Esophagus muscularis mucosa (tissue), 4 donors: ENCODE data around the gene GSTO1. TPM values are rescaled to one million over a fixed set of nuclear protein-coding genes. Genes with fewer than 3 reads are reported as not detected.

Experiments
- DNase-seq: peaks from one replicate; pipeline ENCODE4 v3.0.0-alpha.2; 2017; ENCODE audit errors: extremely low spot score
- H3K27ac ChIP-seq, 4 donors: fragments of 200-600 bp; sonication (generic); replicated peaks in 1 of 4; 1 replicate in 3 of 4; 2 replicates in 1 of 4; pipeline ENCODE4 v1.5.1; 2016 to 2019; ENCODE audit warnings: mild to moderate bottlenecking in 1 of 4
- H3K27me3 ChIP-seq, 4 donors: fragments of 200-600 bp; sonication (generic); one replicate each; pipeline versions ENCODE4 v1.5.1 to v1.6.0; 2016 to 2019
- H3K36me3 ChIP-seq, 4 donors: fragments of 200-600 bp; sonication (generic); one replicate each; pipeline ENCODE4 v1.5.1; 2016 to 2019
- H3K4me1 ChIP-seq, 4 donors: fragments of 200-600 bp; sonication (generic); one replicate each; pipeline ENCODE4 v1.5.1; 2016 to 2019
- H3K4me3 ChIP-seq, 4 donors: fragments of 200-600 bp; sonication (generic); 1 replicate in 2 of 4; 2 replicates in 2 of 4; pipeline ENCODE4 v1.5.1; 2016 to 2019; ENCODE audit warnings: mild to moderate bottlenecking in 4 of 4, moderate library complexity in 1 of 4
- H3K9me3 ChIP-seq, 4 donors: fragments of 200-600 bp; sonication (generic); 1 replicate in 3 of 4; 2 replicates in 1 of 4; pipeline ENCODE4 v1.5.1; 2016 to 2019
- EP300 ChIP-seq: sonication (generic); formaldehyde crosslinking; IDR thresholded peaks from one replicate; pipeline ENCODE4 v1.6.1; 2017; ENCODE audit warnings: antibody characterized with exemption
- POLR2A ChIP-seq: fragments of 450-650 bp; IDR thresholded peaks from one replicate; pipeline ENCODE4 v1.6.1; 2017; ENCODE audit warnings: antibody characterized with exemption, moderate library complexity, mild to moderate bottlenecking, low read depth
- POLR2AphosphoS5 ChIP-seq, 2 donors: sonication (generic); formaldehyde crosslinking; IDR thresholded peaks; one replicate each; pipeline ENCODE4 v1.6.1; 2017; ENCODE audit warnings: antibody characterized with exemption in 2 of 2
- WGBS: methylation state at CpG from one replicate; pipeline ENCODE4 v1.1.5; 2018; 5-methylcytosine and 5-hydroxymethylcytosine counted together
- intact Hi-C: fragments of 100-400 bp; cut with DNase I; formaldehyde crosslinking; loops from one replicate; pipeline ENCODE4 v1.15.1; 2023
- total RNA-seq, 4 donors: library from RNA; depleted of rRNA; stranded (reverse); fragments of >200 nt; gene quantifications; one replicate each; pipeline versions ENCODE4 v1.1.0 to v1.2.1, GENCODE V29; 2016
- TF ChIP-seq, protein P1 (sequence below), 3 experiments: fragments of 200-600 bp in 2 of 3; fragments of 450-650 bp in 1 of 3; sonication (generic) in 2 of 3; IDR thresholded peaks; one replicate each; pipeline ENCODE4 v1.5.1; 2017 to 2019; ENCODE audit warnings: antibody characterized with exemption in 3 of 3, mild to moderate bottlenecking in 2 of 3, moderate library complexity in 1 of 3

The GSTO1 gene
- total RNA-seq, 4 donors from 2014 or later: 123 to 172 (median 152) TPM

DNA sequence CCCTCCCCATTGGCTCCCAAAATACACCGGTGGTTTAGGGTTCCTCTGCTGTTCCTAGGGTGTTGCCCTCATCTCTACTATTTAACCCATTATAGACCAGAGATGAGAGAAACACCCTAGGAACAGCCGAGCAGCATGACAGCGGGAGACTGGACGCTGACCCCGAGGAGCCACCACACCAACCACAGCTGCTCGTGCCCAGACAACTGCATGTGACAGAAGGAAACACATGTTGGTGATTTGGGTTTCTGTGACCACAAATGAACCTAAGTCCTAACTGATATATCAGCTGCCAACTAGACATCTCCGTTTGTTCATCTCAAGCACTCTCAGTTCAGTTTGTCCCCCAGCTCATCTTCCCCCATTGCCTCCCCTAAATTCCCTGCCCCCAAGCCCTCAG is 35.9 kb upstream of the GSTO1 start:
- Histone ChIP-seq H3K27me3 (peaks cover 0 to 18% (median 0%) of the 10 kb centered on the region in 4 donors), H3K4me1 (no peaks in the 10 kb centered on the region), H3K36me3 (no peaks in the 10 kb centered on the region), H3K27ac (no peak overlapping the region), H3K9me3 (no peaks in the 10 kb centered on the region), H3K4me3 (no peak overlapping the region)
- TF ChIP-seq POLR2AphosphoS5 (IDR thresholded peaks at IDR 0.05) (no peak), POLR2A (no peak), EP300 (no peak)
- TF ChIP-seq, protein P1, sequence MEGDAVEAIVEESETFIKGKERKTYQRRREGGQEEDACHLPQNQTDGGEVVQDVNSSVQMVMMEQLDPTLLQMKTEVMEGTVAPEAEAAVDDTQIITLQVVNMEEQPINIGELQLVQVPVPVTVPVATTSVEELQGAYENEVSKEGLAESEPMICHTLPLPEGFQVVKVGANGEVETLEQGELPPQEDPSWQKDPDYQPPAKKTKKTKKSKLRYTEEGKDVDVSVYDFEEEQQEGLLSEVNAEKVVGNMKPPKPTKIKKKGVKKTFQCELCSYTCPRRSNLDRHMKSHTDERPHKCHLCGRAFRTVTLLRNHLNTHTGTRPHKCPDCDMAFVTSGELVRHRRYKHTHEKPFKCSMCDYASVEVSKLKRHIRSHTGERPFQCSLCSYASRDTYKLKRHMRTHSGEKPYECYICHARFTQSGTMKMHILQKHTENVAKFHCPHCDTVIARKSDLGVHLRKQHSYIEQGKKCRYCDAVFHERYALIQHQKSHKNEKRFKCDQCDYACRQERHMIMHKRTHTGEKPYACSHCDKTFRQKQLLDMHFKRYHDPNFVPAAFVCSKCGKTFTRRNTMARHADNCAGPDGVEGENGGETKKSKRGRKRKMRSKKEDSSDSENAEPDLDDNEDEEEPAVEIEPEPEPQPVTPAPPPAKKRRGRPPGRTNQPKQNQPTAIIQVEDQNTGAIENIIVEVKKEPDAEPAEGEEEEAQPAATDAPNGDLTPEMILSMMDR (IDR thresholded peaks at IDR 0.05): no peak
- intact Hi-C loops: no loop called here
- 55% methylated on average over 7 of the region's 7 CpGs for WGBS
- DNase-seq: no peak

DNA sequence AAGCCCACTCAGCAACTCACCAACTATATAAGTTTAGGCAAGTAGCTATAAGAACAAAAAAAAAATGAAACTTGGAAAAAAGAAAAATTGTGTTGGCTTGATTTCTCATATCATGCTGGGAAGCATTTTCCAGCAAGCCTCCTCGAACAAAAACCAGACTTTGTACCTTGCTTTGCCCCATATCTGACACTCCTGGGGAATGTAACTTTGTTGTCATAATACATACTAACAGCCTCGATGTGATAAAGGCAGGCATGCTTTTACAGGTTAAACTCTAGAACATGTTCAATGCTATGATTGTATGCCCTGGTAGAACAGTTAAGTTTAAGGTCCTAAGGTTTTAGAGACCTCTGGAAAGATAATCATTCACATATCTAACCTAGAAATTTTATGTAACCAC is 34.2 kb upstream of the GSTO1 start:
- Histone ChIP-seq H3K27me3 (peaks cover 0 to 18% (median 0%) of the 10 kb centered on the region in 4 donors), H3K9me3 (no peaks in the 10 kb centered on the region), H3K36me3 (no peaks in the 10 kb centered on the region), H3K4me1 (no peaks in the 10 kb centered on the region), H3K4me3 (no peak overlapping the region), H3K27ac (no peak overlapping the region)
- TF ChIP-seq POLR2A (no peak), EP300 (no peak)
- TF ChIP-seq, protein P1 (IDR thresholded peaks at IDR 0.05): no peak
- DNase-seq: no peak
- intact Hi-C loops: no loop called here
- 51% methylated on average over 2 of the region's 2 CpGs for WGBS

GRCh38 chr10:104223304-104223703 is 31.4 kb upstream of the GSTO1 start:
- Histone ChIP-seq H3K36me3 (no peaks in the 10 kb centered on the region), H3K4me3 (no peak overlapping the region), H3K4me1 (no peaks in the 10 kb centered on the region), H3K27ac (no peak overlapping the region), H3K27me3 (peaks cover 0 to 10% (median 0%) of the 10 kb centered on the region in 4 donors), H3K9me3 (no peaks in the 10 kb centered on the region)
- no peak for DNase-seq
- TF ChIP-seq, protein P1 (IDR thresholded peaks at IDR 0.05): no peak
- no peak for TF ChIP-seq EP300
- intact Hi-C loops: no loop called here

DNA sequence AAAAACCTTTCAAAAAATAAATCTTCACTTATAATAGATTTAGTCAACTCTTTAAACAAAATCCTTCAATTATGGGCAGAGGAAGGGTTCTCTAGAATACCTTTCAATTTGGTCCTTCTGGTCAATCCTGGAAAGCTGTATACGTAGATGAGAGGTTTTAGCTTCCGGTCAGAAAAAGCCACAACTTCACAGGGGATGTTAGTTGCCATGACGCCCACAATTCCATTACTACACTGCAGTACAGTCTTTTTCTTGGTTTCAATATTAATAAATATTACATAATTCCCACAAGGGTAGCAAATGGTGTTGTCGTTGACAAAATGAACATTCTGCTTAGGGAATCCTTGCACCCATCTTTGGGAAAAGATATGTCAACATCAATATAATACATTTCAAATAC is 24.2 kb upstream of the GSTO1 start:
- Histone ChIP-seq H3K36me3 (no peaks in the 10 kb centered on the region), H3K27ac (no peak overlapping the region), H3K27me3 (peaks cover 0 to 3% (median 0%) of the 10 kb centered on the region in 4 donors), H3K4me1 (peaks cover 11 to 15% (median 13%) of the 10 kb centered on the region in 4 donors), H3K9me3 (no peaks in the 10 kb centered on the region), H3K4me3 (no peak overlapping the region)
- TF ChIP-seq POLR2AphosphoS5 (IDR thresholded peaks at IDR 0.05): no peak
- DNase-seq: no peak
- intact Hi-C loops: no loop called here
- 69% methylated on average over 4 of the region's 4 CpGs for WGBS

DNA sequence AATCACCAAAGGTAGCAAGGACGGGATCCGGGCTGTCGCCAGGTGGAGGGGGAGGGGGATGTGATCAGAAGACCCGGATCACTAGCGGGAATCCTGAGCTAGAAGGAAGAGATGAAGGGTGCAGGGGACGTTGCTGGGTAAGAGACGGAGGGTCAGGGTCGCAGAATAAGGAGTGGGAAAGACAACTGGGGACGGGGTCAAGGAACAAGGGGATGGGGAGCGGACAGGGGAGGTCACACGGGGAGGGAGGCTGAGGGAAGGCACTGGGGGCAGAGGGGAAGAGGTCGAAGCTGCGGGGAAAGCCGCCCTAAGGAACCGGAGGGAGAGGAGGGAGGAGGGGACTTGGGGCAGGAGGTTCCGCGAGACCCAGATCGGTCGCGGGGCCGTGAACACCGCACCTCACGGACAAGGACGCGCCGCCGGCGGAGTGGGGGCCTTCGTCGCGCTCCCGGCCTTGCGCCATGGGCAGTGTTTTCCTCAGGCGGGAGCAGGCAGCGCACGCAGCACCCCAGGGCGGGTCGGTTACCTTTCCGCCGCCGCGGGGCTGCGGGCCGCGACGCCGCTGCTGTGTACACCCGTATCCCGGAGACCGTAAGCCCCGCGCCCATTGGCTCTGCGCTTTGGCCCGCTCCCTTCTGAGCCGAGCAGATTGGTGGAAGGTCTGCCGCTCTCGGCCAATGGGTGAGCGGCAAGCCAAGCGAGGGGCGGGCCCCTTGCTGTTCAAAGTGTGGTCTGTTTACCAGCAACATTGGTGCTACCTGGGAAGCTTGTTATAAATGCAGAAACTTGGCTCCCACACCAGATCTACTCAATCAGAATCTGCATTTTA is 22.7 kb upstream of the GSTO1 start, which contains the start of gene CFAP43:
Gene CFAP43 (minus strand): TSS at position 581 of the 829 bp plus-strand sequence. CDS start 118 bp downstream, at position 463.
- H3K4me3 ChIP-seq: peak within 1 kb of the TSS; percentile 81 to 92 (median 87)
- TF ChIP-seq, protein P1 (IDR thresholded peaks at IDR 0.05): no peak
- TF ChIP-seq POLR2AphosphoS5 (IDR thresholded peaks at IDR 0.05): peak; percentile 67 to 82
- no peak for TF ChIP-seq EP300
- no peak for TF ChIP-seq POLR2A
- H3K27me3 ChIP-seq: peaks cover 0 to 4% (median 0%) of the 10 kb centered on the region in 4 donors
- peak; percentile 100 for DNase-seq
- peaks cover 11 to 15% (median 13%) of the 10 kb centered on the region in 4 donors for H3K4me1 ChIP-seq
- no peaks in the 10 kb centered on the region for H3K36me3 ChIP-seq
- no peaks in the 10 kb centered on the region for H3K9me3 ChIP-seq
- 1% methylated on average over 19 of the region's 60 CpGs for WGBS
- peak within 1 kb of the TSS in 3 of 4 donors; percentile 6 to 62 (median 35) for H3K27ac ChIP-seq
- intact Hi-C loops: no loop called here
